Activated T-cell treated with anti-CD3 and anti-CD28 coated beads, Interleukin-2, amount 50 U/mL, for 24 hours (primary cell): ENCODE measurements around the gene AHSP.
"Not testable (repeated sequence)": the region's sequence is repeated elsewhere in the genome, so short reads cannot be mapped to it uniquely, and the experiment has no call there.

ENCODE experiments used
- DNase-seq: peaks from one replicate; pipeline ENCODE4 v3.0.0-alpha.2; 2020
- H3K27ac Mint-ChIP-seq: 2 replicates; pipeline ENCODE4 v1.8.0; 2020; ENCODE audit warnings: mild to moderate bottlenecking, mixed read lengths
- H3K27me3 Mint-ChIP-seq: 2 replicates; pipeline ENCODE4 v1.8.0; 2020; ENCODE audit warnings: mixed read lengths
- H3K36me3 Mint-ChIP-seq: 2 replicates; pipeline ENCODE4 v1.8.0; 2020; ENCODE audit warnings: low read depth, mixed read lengths
- H3K4me1 Mint-ChIP-seq: 2 replicates; pipeline ENCODE4 v1.8.0; 2020; ENCODE audit warnings: low read depth, mixed read lengths
- H3K4me3 Mint-ChIP-seq: 2 replicates; pipeline ENCODE4 v1.8.0; 2020; ENCODE audit warnings: mild to moderate bottlenecking, moderate library complexity, mixed read lengths
- H3K9me3 Mint-ChIP-seq: 2 replicates; pipeline ENCODE4 v1.8.0; 2020; ENCODE audit warnings: mixed read lengths

Gene AHSP

GRCh38 chr16:31532120-31532519 lies 4.4 kb downstream of the AHSP start:
- no peak overlapping the region for H3K27ac Mint-ChIP-seq
- no peak for DNase-seq
- H3K27me3 Mint-ChIP-seq = peaks cover 44% of the 10 kb centered on the region
- H3K4me3 Mint-ChIP-seq = no peak overlapping the region
- H3K36me3 Mint-ChIP-seq = no peaks in the 10 kb centered on the region
- peaks cover 21% of the 10 kb centered on the region for H3K4me1 Mint-ChIP-seq
- H3K9me3 Mint-ChIP-seq = no peaks in the 10 kb centered on the region

DNA sequence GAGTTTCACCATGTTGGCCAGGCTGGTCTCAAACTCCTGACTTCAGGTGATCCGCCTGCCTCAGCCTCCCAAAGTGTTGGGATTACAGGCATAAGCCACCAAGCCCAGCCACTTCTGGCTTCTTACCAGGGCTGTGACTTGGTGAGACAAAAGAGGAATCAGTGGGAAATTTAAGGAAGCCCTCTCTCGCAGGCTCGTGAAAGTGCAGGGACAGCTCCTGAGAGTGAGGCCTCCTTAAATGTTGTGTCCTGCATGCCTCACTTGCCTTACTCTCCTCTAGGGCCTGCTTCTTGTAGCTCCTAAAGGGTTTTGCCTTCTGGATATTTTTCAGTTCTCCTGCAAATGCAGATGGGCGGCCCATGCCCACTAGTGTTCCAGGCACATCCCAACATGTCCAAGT lies 5.2 kb downstream of the AHSP start:
- no peak overlapping the region for H3K4me3 Mint-ChIP-seq
- H3K9me3 Mint-ChIP-seq = no peaks in the 10 kb centered on the region
- DNase-seq = no peak
- H3K4me1 Mint-ChIP-seq = peaks cover 20% of the 10 kb centered on the region
- peaks cover 45% of the 10 kb centered on the region for H3K27me3 Mint-ChIP-seq
- H3K27ac Mint-ChIP-seq = no peak overlapping the region
- no peaks in the 10 kb centered on the region for H3K36me3 Mint-ChIP-seq

- H3K4me1 Mint-ChIP-seq = peaks cover 13% of the 10 kb centered on the region
- DNase-seq = no peak
- peaks cover 42% of the 10 kb centered on the region for H3K27me3 Mint-ChIP-seq
- H3K27ac Mint-ChIP-seq = no peak overlapping the region
- no peaks in the 10 kb centered on the region for H3K36me3 Mint-ChIP-seq
- no peak overlapping the region for H3K4me3 Mint-ChIP-seq
- peaks cover 6% of the 10 kb centered on the region for H3K9me3 Mint-ChIP-seq
These were observed 8.0 kb downstream of the AHSP start for GRCh38 chr16:31535737-31536136.

GRCh38 chr16:31536804-31537361 lies 9.2 kb downstream of the AHSP start:
- peaks cover 13% of the 10 kb centered on the region for H3K4me1 Mint-ChIP-seq
- peaks cover 42% of the 10 kb centered on the region for H3K27me3 Mint-ChIP-seq

DNA sequence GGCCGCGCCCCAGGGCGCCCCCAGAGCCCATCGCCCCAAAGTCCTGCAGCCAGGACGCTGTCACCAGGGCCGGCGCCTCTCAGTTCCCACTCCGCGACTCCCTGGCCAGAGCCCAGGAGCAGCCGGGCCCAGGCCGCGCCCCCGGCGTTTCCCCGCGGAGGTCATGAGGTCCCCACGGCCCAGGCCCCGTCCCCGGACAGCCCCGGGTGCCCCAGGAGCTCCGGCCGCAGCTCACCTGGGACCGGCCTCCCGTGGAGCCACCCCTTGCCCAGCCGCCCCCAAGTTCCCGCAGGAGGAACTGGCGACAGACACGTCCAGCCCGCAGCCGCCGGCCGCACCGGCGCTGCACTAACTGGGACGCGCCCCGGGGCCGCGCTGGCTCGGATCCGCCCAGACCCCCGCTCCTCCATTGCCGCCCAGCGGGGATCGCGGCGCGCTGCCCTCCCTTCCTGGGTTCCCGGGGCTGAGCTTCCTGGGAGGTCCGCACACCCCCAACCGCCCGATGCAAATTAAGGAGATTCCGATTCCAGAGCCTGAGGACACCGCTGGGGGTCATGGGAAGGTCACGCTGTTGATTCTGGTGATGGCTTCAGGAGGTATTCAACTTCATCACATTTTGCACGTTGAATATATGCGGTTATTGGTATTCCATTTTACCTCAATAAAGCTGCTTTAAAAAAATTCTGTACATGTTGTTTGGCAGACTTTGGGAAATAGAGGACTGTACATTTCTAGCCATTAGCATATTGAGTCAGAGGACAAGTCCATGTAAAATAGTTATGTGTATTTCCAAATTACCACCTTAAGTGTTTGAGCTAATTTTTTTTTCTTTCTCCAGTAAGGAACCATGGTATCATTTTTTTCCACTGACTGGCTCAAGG lies 9.9 kb downstream of the AHSP start:
- peaks cover 42% of the 10 kb centered on the region for H3K27me3 Mint-ChIP-seq
- H3K27ac Mint-ChIP-seq = no peak overlapping the region
- H3K4me3 Mint-ChIP-seq = peak overlapping the region; percentile 55
- no peaks in the 10 kb centered on the region for H3K36me3 Mint-ChIP-seq
- H3K9me3 Mint-ChIP-seq = peaks cover 11% of the 10 kb centered on the region
- DNase-seq = no peak
- peaks cover 13% of the 10 kb centered on the region for H3K4me1 Mint-ChIP-seq

More at GRCh38 chr16:31536804-31537361, 9.2 kb downstream of the AHSP start:
- Mint-ChIP-seq H3K36me3 (no peaks in the 10 kb centered on the region), H3K9me3 (peaks cover 6% of the 10 kb centered on the region), H3K27ac (no peak overlapping the region), H3K4me3 (no peak overlapping the region)
- no peak for DNase-seq

GRCh38 chr16:31538243-31538598 lies 10.5 kb downstream of the AHSP start:
- not testable (repeated sequence) for DNase-seq, H3K4me3 Mint-ChIP-seq, H3K27ac Mint-ChIP-seq, H3K36me3 Mint-ChIP-seq
- Mint-ChIP-seq H3K9me3 (peaks cover 15% of the 10 kb centered on the region), H3K4me1 (peaks cover 13% of the 10 kb centered on the region), H3K27me3 (peaks cover 42% of the 10 kb centered on the region)

GRCh38 chr16:31539762-31540161 lies 12.1 kb downstream of the AHSP start:
- peaks cover 37% of the 10 kb centered on the region for H3K27me3 Mint-ChIP-seq
- DNase-seq, H3K4me3 Mint-ChIP-seq, H3K27ac Mint-ChIP-seq, H3K36me3 Mint-ChIP-seq: not testable (repeated sequence)
- peaks cover 17% of the 10 kb centered on the region for H3K9me3 Mint-ChIP-seq
- peaks cover 13% of the 10 kb centered on the region for H3K4me1 Mint-ChIP-seq

- Mint-ChIP-seq H3K4me1 (peaks cover 9% of the 10 kb centered on the region), H3K4me3 (no peak overlapping the region), H3K36me3 (no peaks in the 10 kb centered on the region), H3K27ac (no peak overlapping the region), H3K27me3 (peaks cover 24% of the 10 kb centered on the region), H3K9me3 (peaks cover 17% of the 10 kb centered on the region)
- no peak for DNase-seq
These were observed 15.1 kb downstream of the AHSP start for GRCh38 chr16:31542763-31543162.

GRCh38 chr16:31561426-31562233 lies 33.9 kb downstream of the AHSP start:
- Mint-ChIP-seq H3K4me1 (no peaks in the 10 kb centered on the region), H3K9me3 (no peaks in the 10 kb centered on the region), H3K36me3 (no peaks in the 10 kb centered on the region), H3K4me3 (no peak overlapping the region), H3K27ac (no peak overlapping the region), H3K27me3 (peaks cover 40% of the 10 kb centered on the region)
- no peak for DNase-seq

- Mint-ChIP-seq H3K27ac (no peak overlapping the region), H3K27me3 (peaks cover 69% of the 10 kb centered on the region), H3K4me1 (peaks cover 5% of the 10 kb centered on the region), H3K4me3 (peak overlapping the region; percentile 59), H3K36me3 (no peaks in the 10 kb centered on the region), H3K9me3 (peaks cover 18% of the 10 kb centered on the region)
- no peak for DNase-seq
These were observed 41.1 kb downstream of the AHSP start for GRCh38 chr16:31568577-31569359.

DNA sequence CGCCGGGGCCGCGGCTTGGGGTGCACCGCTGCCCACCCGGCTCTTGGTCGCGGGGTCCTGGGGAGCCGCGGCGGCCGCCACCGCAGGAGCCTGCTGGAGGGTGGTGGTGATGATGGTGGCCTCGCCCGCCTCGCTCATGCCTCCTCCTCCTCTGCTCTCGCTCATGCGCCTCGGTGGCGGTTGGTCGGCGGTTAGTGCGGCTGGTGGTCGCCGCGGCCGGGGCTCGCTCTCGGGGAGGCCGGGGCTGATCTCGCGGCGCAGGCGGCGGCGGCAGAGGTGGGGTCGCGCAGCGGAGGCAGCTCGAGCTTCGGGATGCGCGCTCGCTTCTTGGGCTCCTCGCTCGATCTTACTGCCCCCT lies 41.6 kb downstream of the AHSP start:
- H3K4me3 Mint-ChIP-seq = no peak overlapping the region
- peaks cover 66% of the 10 kb centered on the region for H3K27me3 Mint-ChIP-seq
- H3K9me3 Mint-ChIP-seq = peaks cover 18% of the 10 kb centered on the region

GRCh38 chr16:31572821-31573220 lies 45.1 kb downstream of the AHSP start:
- Mint-ChIP-seq H3K27ac (no peak overlapping the region), H3K9me3 (peaks cover 32% of the 10 kb centered on the region), H3K4me3 (no peak overlapping the region), H3K27me3 (peaks cover 44% of the 10 kb centered on the region), H3K36me3 (peaks cover 6% of the 10 kb centered on the region), H3K4me1 (peaks cover 5% of the 10 kb centered on the region)
- no peak for DNase-seq

More for the DNA sequence above, 41.6 kb downstream of the AHSP start:
- peak; percentile 34 for DNase-seq
- Mint-ChIP-seq H3K4me1 (peaks cover 5% of the 10 kb centered on the region), H3K36me3 (no peaks in the 10 kb centered on the region), H3K27ac (no peak overlapping the region)

DNA sequence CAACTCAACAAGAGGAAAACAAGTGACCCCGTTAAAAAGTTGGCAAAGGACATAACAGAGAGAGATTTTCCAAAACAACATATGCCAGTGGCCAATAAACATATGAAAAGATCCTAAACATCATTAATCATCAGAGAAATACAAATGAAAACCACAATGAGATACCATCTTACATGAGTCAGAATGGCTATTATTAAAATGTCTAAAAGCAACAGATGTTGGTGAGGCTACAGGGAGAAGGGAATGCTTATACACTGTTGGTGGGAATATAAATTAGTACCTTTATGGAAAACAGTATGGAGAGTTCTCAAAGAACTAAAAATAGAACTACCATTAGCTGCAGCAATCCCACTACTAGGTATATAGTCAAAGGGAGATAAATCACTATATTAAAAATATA lies 46.5 kb downstream of the AHSP start:
- H3K27me3 Mint-ChIP-seq = peaks cover 33% of the 10 kb centered on the region

GRCh38 chr16:31577411-31577810 lies 49.7 kb downstream of the AHSP start:
- H3K27ac Mint-ChIP-seq = no peak overlapping the region
- H3K4me3 Mint-ChIP-seq = no peak overlapping the region
- H3K36me3 Mint-ChIP-seq = peaks cover 13% of the 10 kb centered on the region
- no peak for DNase-seq
- H3K9me3 Mint-ChIP-seq = peaks cover 46% of the 10 kb centered on the region
- peaks cover 7% of the 10 kb centered on the region for H3K27me3 Mint-ChIP-seq
- H3K4me1 Mint-ChIP-seq = no peaks in the 10 kb centered on the region

More for the DNA sequence above, 46.5 kb downstream of the AHSP start:
- Mint-ChIP-seq H3K9me3 (peaks cover 42% of the 10 kb centered on the region), H3K36me3 (peaks cover 11% of the 10 kb centered on the region)
- not testable (repeated sequence) for H3K4me1 Mint-ChIP-seq, H3K27ac Mint-ChIP-seq, H3K4me3 Mint-ChIP-seq, DNase-seq
